ENCODE results near the gene LPP.

The LPP gene

GRCh38 chr3:188583341-188584161, 429.6 kb downstream of the LPP start:
- TF ChIP-seq, protein P1, sequence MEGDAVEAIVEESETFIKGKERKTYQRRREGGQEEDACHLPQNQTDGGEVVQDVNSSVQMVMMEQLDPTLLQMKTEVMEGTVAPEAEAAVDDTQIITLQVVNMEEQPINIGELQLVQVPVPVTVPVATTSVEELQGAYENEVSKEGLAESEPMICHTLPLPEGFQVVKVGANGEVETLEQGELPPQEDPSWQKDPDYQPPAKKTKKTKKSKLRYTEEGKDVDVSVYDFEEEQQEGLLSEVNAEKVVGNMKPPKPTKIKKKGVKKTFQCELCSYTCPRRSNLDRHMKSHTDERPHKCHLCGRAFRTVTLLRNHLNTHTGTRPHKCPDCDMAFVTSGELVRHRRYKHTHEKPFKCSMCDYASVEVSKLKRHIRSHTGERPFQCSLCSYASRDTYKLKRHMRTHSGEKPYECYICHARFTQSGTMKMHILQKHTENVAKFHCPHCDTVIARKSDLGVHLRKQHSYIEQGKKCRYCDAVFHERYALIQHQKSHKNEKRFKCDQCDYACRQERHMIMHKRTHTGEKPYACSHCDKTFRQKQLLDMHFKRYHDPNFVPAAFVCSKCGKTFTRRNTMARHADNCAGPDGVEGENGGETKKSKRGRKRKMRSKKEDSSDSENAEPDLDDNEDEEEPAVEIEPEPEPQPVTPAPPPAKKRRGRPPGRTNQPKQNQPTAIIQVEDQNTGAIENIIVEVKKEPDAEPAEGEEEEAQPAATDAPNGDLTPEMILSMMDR (IDR thresholded peaks at IDR 0.05; ENCODE audit: control insufficient read depth, insufficient read depth, low read depth, low read length, missing control alignments), result no peak
- no peak overlapping the region for H3K4me3 ChIP-seq (ENCODE audit: control insufficient read depth, low read depth, low read length)
- no peak for DNase-seq (ENCODE audit: low read depth)

GRCh38 chr3:188584162-188584529, 430.2 kb downstream of the LPP start:
- TF ChIP-seq, protein P1 (IDR thresholded peaks at IDR 0.05; ENCODE audit: control insufficient read depth, insufficient read depth, low read depth, low read length, missing control alignments), result no peak
- DNase-seq (ENCODE audit: low read depth), result peak; percentile 32
- no peak overlapping the region for H3K4me3 ChIP-seq (ENCODE audit: control insufficient read depth, low read depth, low read length)

DNA sequence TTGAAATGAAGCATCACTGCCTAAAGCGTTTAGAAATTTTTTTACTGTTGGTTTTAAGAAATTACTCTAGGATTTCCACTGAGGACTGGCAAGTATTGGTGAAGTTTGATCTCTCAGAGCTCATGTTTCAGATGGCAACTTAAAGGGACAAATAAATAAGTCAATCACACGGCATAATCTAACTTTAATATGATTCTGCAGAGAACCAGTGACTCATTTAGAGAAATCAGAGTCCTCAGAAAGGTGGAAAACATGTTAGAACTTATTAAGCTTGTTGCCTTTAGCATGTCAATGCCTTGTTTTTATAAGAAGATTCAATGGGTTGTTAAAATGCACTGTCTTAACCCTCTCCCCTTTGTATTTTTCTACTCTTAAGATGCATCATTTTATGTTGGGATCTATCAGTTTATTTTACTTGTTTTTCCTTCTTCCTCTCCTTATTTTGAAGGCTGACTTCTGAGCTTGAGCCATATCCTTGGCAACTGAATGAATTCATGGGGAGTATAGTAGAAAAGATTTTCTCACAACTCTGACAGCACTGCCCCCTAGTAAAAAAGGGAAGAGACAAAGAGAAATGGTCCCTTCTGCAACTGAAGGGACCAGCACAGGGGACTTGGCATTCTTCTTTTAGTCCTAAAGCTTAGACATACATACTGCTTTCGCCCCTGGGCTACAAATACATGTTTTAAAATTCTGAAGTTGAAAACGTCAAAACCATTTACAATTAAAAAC, 431.2 kb downstream of the LPP start:
- DNase-seq (ENCODE audit: low read depth), result no peak
- TF ChIP-seq, protein P1 (IDR thresholded peaks at IDR 0.05; ENCODE audit: control insufficient read depth, insufficient read depth, low read depth, low read length, missing control alignments), result no peak
- H3K4me3 ChIP-seq (ENCODE audit: control insufficient read depth, low read depth, low read length), result no peak overlapping the region

- TF ChIP-seq, protein P1 (IDR thresholded peaks at IDR 0.05; ENCODE audit: control insufficient read depth, insufficient read depth, low read depth, low read length, missing control alignments), result no peak
- no peak overlapping the region for H3K4me3 ChIP-seq (ENCODE audit: control insufficient read depth, low read depth, low read length)
- DNase-seq (ENCODE audit: low read depth), result no peak
Observed at GRCh38 chr3:188589071-188589470, 435.1 kb downstream of the LPP start.

DNA sequence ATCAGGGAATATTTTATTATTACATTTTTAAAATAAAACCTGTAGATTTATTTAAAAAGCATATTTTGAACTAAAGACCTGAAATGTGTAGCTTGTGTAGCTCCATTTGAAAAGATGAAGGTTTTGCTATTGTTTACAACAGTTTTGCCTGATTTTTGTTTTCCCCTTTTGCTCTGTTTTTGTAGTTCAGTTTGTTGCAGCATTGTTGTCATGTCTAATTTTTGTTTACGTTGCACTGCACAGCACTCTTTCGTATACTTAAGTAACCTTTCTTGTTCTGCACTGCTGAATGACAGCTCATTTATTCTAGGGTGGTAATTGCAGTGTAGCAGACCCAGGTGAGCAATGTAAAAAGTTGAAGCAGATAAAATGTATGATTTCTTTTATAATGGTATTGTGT, 435.8 kb downstream of the LPP start:
- no peak for DNase-seq (ENCODE audit: low read depth)
- TF ChIP-seq, protein P1 (IDR thresholded peaks at IDR 0.05; ENCODE audit: control insufficient read depth, insufficient read depth, low read depth, low read length, missing control alignments), result no peak
- H3K4me3 ChIP-seq (ENCODE audit: control insufficient read depth, low read depth, low read length), result no peak overlapping the region

- TF ChIP-seq, protein P1 (IDR thresholded peaks at IDR 0.05; ENCODE audit: control insufficient read depth, insufficient read depth, low read depth, low read length, missing control alignments), result no peak
- DNase-seq (ENCODE audit: low read depth), result no peak
Observed at GRCh38 chr3:188590557-188590956, 436.6 kb downstream of the LPP start.

More at GRCh38 chr3:188590557-188590956, 436.6 kb downstream of the LPP start:
- no peak overlapping the region for H3K4me3 ChIP-seq (ENCODE audit: control insufficient read depth, low read depth, low read length)

Measured in AG09309 (cell line).